Ascending aorta (tissue), 2 donors: ENCODE data around the gene DNAJC11. TPM values are rescaled to one million over a fixed set of nuclear protein-coding genes. Genes with fewer than 3 reads are reported as not detected.
A peak's percentile ranks its signal among the peaks of the same experiment; 100 is the strongest.
"Not testable (repeated sequence)": the region's sequence is repeated elsewhere in the genome, so short reads cannot be mapped to it uniquely, and the experiment has no call there.

ENCODE experiments used
- DNase-seq, 2 donors: peaks; one replicate each; pipeline ENCODE4 v3.0.0-alpha.2; 2019; ENCODE audit warnings: low spot score in 2 of 2
- H3K27ac ChIP-seq, 2 donors: fragments of 200-600 bp; sonication (generic); one replicate each; pipeline ENCODE4 v1.5.1; 2016 to 2017; ENCODE audit warnings: mild to moderate bottlenecking in 1 of 2
- H3K27me3 ChIP-seq: fragments of 200-600 bp; sonication (generic); one replicate; pipeline ENCODE4 v1.5.1; 2017
- H3K36me3 ChIP-seq, 2 donors: fragments of 200-600 bp; sonication (generic); one replicate each; pipeline ENCODE4 v1.5.1; 2016
- H3K4me1 ChIP-seq, 2 donors: fragments of 200-600 bp; sonication (generic); one replicate each; pipeline ENCODE4 v1.5.1; 2016 to 2017; ENCODE audit warnings: mild to moderate bottlenecking in 1 of 2
- H3K4me3 ChIP-seq, 2 donors: fragments of 200-600 bp; sonication (generic); one replicate each; pipeline ENCODE4 v1.5.1; 2016 to 2017; ENCODE audit warnings: mild to moderate bottlenecking in 1 of 2
- H3K9me3 ChIP-seq, 2 donors: fragments of 200-600 bp; sonication (generic); one replicate each; pipeline ENCODE4 v1.5.1; 2016
- CTCF ChIP-seq, 3 experiments: fragments of 200-600 bp in 2 of 3; fragments of 450-650 bp in 1 of 3; sonication (generic) in 2 of 3; IDR thresholded peaks; one replicate each; pipeline ENCODE4 v1.5.1; 2016 to 2019; ENCODE audit warnings: antibody characterized with exemption in 3 of 3, mild to moderate bottlenecking in 1 of 3, moderate library complexity in 1 of 3
- intact Hi-C: fragments of 100-400 bp; cut with DNase I; formaldehyde crosslinking; loops from one replicate; pipeline ENCODE4 v1.15.1; 2023
- total RNA-seq: library from RNA; depleted of rRNA; stranded (reverse); fragments of >200 nt; gene quantifications from one replicate; pipeline ENCODE4 v1.1.0, GENCODE V29; 2016

Gene DNAJC11
- total RNA-seq, 1 donor from 2014 or later = 12.9 TPM

DNA sequence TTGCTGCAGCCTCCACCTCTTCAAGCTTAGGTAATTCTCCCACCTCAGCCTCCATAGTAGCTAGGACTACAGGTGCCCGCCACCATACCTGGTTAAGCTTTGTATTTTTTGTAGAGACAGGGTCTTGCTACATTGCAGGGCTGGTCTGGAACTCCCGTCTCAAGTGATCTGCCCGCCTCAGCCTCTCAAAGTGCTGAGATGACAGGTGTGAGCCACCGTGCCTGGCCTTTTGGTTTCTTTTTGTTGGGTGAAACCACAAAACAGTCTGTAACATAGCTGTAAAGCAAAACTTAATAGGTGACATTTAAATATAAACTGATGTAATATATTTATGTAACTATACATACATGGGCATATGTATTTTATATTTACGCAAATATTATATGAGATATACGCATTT lies 3.1 kb upstream of the DNAJC11 start:
- intact Hi-C loops = loop anchor here (5.0 to 10.0 kb wide), 2 partner anchors 78 to 80 kb away; partner anchors contain the start of gene THAP3
- no peaks in the 10 kb centered on the region for H3K27me3 ChIP-seq
- no peaks in the 10 kb centered on the region for H3K9me3 ChIP-seq
- no peaks in the 10 kb centered on the region for H3K36me3 ChIP-seq
- no peak for TF ChIP-seq CTCF (IDR thresholded peaks at IDR 0.05)
- no peak for DNase-seq
- no peak overlapping the region for H3K4me3 ChIP-seq
- H3K4me1 ChIP-seq = peaks cover 12 to 14% of the 10 kb centered on the region in 2 donors
- H3K27ac ChIP-seq = no peak overlapping the region

GRCh38 chr1:6703016-6703415 lies 1.4 kb upstream of the DNAJC11 start:
- TF ChIP-seq CTCF (IDR thresholded peaks at IDR 0.05) = no peak
- Histone ChIP-seq H3K36me3 (no peaks in the 10 kb centered on the region), H3K4me1 (peaks cover 12 to 15% of the 10 kb centered on the region in 2 donors), H3K27ac (no peak overlapping the region), H3K9me3 (no peaks in the 10 kb centered on the region), H3K27me3 (no peaks in the 10 kb centered on the region), H3K4me3 (no peak overlapping the region)
- no peak for DNase-seq
- intact Hi-C loops = loop anchor here (5.0 to 10.0 kb wide), 2 partner anchors 78 to 79 kb away; partner anchors contain the start of gene THAP3

- Histone ChIP-seq H3K27ac (peak overlapping the region; percentile 55 to 77), H3K9me3 (no peaks in the 10 kb centered on the region), H3K4me1 (peaks cover 12 to 15% of the 10 kb centered on the region in 2 donors), H3K27me3 (no peaks in the 10 kb centered on the region), H3K36me3 (no peaks in the 10 kb centered on the region), H3K4me3 (peak overlapping the region; percentile 90 to 96)
- peak in 1 of 2 donors; percentile 8 for DNase-seq
- intact Hi-C loops = loop anchor here (2.0 to 10.0 kb wide), 3 partner anchors 76 to 146 kb away; partner anchors contain the start of genes NOL9, TAS1R1 and THAP3
- no peak for TF ChIP-seq CTCF (IDR thresholded peaks at IDR 0.05)
These were observed 671 bp downstream of the DNAJC11 start for GRCh38 chr1:6700853-6701436.

DNA sequence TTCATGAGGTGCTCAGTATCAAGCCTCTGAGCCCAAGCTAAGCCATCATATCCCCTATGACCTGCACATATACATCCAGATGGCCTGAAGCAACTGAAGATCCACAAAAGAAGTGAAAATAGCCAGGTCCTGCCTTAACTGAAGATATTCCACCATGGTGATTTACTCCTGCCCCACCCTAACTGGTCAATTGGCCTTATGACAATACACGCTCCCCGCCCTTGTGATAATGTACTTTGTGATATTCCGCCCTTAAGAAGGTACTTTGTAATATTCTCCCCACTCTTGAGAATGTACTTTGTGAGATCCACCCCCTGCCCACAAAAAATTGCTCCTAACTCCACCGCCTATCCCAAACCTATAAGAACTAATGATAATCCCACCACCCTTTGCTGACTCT lies 1.7 kb downstream of the DNAJC11 start:
- intact Hi-C loops = loop anchor here (2.0 to 10.0 kb wide), 3 partner anchors 75 to 145 kb away; partner anchors contain the start of genes NOL9, TAS1R1 and THAP3
- DNase-seq, H3K36me3 ChIP-seq, H3K9me3 ChIP-seq, H3K27ac ChIP-seq, H3K4me3 ChIP-seq, H3K27me3 ChIP-seq: not testable (repeated sequence)
- H3K4me1 ChIP-seq = peaks cover 12 to 15% of the 10 kb centered on the region in 2 donors

DNA sequence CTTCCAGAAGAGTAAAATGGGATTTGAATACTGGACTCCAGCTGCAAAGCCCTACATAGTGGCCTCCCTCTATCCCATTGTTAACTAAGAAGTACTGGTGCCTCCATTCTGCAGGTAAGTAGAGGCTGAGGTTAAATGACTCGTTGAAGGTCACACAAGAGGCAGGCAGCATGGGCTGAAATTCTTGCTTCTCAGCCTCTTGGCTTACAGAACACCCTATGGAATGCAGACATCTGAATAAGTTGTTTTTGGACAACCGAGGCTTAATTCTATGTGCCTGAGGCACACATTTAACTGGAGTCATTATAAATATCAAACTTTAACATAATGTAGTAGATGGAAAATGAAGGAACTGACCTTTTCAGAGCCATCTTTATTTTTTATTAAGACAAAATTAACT lies 5.7 kb downstream of the DNAJC11 start:
- peaks cover 8 to 11% of the 10 kb centered on the region in 2 donors for H3K4me1 ChIP-seq
- H3K4me3 ChIP-seq = no peak overlapping the region
- no peaks in the 10 kb centered on the region for H3K9me3 ChIP-seq
- H3K36me3 ChIP-seq = no peaks in the 10 kb centered on the region
- no peaks in the 10 kb centered on the region for H3K27me3 ChIP-seq
- no peak for TF ChIP-seq CTCF (IDR thresholded peaks at IDR 0.05)
- intact Hi-C loops = no loop called here
- no peak overlapping the region for H3K27ac ChIP-seq
- no peak for DNase-seq

DNA sequence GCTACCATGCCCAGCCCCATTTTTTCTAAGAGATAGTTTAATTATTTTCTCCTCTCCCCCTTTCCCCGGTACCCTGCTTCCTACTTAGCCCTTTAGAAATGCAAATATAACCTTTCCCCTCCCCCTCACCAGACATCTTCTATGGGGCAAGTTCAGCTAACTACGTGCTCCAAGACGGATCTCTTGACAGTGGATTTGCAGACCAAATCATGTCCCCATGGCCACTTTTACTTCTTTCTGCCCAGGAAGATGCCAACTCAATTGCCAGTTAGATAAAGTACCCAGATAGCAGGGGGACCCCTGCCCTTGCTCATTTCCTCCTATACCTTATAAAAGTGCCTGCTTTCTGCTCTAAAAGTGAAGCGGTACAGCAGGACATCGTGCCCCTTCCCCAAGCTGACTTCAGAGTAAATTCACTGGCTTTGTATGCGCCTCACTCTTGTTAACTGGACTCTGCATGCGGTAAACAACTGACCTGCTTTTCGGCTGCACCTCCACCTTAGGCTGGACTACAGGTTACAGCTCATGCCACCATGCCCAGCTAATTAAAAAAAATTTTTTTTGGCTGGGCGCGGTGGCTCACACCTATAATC lies 7.4 kb downstream of the DNAJC11 start:
- Histone ChIP-seq H3K27ac (no peak overlapping the region), H3K36me3 (no peaks in the 10 kb centered on the region), H3K27me3 (no peaks in the 10 kb centered on the region), H3K4me1 (no peaks in the 10 kb centered on the region), H3K9me3 (no peaks in the 10 kb centered on the region), H3K4me3 (no peak overlapping the region)
- DNase-seq = no peak
- intact Hi-C loops = no loop called here
- no peak for TF ChIP-seq CTCF (IDR thresholded peaks at IDR 0.05)
